ENCODE results near the gene GRPEL2.

Gene GRPEL2

DNA sequence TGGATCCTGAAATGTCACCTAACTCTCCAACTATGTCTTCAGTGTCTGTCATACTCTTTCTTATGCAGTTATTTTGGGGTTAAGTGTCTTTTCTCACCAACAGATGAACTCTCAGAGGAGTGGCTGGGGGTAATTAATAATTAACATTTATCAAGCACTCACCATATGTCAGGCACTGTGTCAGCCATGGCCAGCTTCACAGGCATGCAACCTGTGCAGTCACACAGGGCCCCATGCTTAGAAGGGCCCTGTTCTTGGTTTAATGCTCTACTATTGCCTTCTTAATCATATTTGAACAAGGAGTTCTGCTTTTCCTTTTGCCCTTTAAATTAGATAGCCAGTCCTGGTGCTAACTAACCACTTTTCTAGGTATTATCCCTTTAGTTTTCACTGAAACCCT is 3.4 kb upstream of the GRPEL2 start:
- TF ChIP-seq TAF1 (IDR thresholded peaks at IDR 0.05; ENCODE audit: borderline replicate concordance, low read depth, low read length) (no peak), POLR2A (IDR thresholded peaks at IDR 0.05; ENCODE audit: low read depth, low read length) (no peak), POLR2AphosphoS5 (IDR thresholded peaks at IDR 0.05; ENCODE audit: low read depth, low read length) (no peak)
- FAIRE-seq (no peak), DNase-seq (ENCODE audit: insufficient read length) (no peak)

DNA sequence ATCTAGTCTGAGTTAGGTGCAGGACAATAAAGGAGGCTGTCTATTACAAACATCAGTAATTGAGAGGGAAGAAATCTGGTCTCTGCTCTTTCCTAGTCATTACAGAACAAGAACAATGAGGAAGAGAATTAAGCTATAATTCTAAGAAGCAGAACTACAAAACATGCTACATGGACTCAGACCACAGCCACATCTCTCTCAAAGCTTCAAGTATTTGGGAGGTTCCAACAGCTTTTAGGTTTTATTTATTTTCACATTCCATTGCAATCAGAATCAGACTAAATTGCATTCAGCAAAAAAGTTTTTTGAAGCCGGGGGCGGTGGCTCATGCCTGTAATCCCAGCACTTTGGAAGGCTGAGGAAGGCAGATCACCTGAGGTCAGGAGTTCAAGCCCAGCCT is 1.1 kb upstream of the GRPEL2 start:
- FAIRE-seq (no peak), DNase-seq (ENCODE audit: insufficient read length) (no peak)
- TF ChIP-seq TAF1 (IDR thresholded peaks at IDR 0.05; ENCODE audit: borderline replicate concordance, low read depth, low read length): no peak
- no peak for TF ChIP-seq POLR2A (IDR thresholded peaks at IDR 0.05; ENCODE audit: low read depth, low read length)
- TF ChIP-seq POLR2AphosphoS5 (IDR thresholded peaks at IDR 0.05; ENCODE audit: low read depth, low read length): no peak

DNA sequence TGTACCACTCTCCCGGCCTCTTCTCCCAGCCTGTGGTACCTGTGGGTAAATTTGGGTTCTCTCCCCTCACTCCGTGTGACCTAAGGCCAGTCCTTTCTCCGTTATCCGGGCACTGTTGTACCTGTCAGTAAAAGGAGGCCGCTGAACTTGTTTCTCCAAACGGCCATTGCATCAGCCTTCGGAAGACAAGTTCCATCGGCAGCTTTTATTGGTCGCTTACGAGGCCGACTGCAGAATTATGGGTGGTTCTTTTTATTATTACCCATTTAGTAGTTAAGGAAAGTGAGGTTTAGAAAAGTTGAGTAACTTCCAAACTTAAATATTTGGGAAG is 558 bp downstream of the GRPEL2 start:
- DNase-seq (ENCODE audit: insufficient read length) (no peak), FAIRE-seq (no peak)
- no peak for TF ChIP-seq POLR2A (IDR thresholded peaks at IDR 0.05; ENCODE audit: low read depth, low read length)
- no peak for TF ChIP-seq TAF1 (IDR thresholded peaks at IDR 0.05; ENCODE audit: borderline replicate concordance, low read depth, low read length)
- TF ChIP-seq POLR2AphosphoS5 (IDR thresholded peaks at IDR 0.05; ENCODE audit: low read depth, low read length): no peak

DNA sequence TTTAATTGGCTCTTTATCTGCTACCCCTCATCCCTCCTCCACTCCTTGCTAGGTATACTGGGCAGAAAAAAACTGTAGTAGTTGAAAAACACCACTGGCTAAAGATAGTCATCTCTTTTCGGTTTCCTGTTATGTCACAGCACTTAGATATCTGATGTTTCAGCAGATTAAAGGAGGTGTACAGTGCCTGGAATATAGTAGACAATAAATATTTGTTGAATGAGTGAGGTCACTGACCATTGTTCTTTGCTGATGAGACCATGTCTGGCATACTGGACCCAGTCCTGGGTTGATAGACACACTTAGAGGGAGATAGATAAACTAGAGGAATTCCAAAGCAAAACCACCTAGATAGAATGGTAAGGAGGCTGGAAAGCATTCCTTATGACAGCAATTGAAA is 3.2 kb downstream of the GRPEL2 start:
- no peak for FAIRE-seq
- TF ChIP-seq POLR2A (IDR thresholded peaks at IDR 0.05; ENCODE audit: low read depth, low read length) (no peak), TAF1 (IDR thresholded peaks at IDR 0.05; ENCODE audit: borderline replicate concordance, low read depth, low read length) (no peak), POLR2AphosphoS5 (IDR thresholded peaks at IDR 0.05; ENCODE audit: low read depth, low read length) (no peak)
- DNase-seq (ENCODE audit: insufficient read length): no peak

DNA sequence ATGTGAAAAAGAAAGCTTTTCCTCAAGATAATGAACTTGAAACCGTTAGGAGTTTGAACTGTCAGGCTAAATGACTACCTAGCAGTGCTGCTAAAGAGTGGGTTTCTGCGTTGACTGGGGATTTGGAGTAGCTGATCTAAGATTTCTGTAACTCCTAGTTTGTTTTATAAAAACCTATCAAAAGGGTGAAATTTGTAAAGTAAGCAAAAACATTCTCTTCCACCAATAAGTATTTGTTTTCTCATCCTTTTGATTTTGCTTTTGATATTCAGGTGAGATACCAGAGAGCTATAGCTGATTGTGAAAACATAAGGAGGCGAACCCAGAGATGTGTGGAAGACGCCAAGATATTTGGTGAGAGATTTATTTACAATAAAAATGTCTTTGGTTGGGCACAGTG is 4.1 kb downstream of the GRPEL2 start:
- TF ChIP-seq POLR2AphosphoS5 (IDR thresholded peaks at IDR 0.05; ENCODE audit: low read depth, low read length): no peak
- TF ChIP-seq TAF1 (IDR thresholded peaks at IDR 0.05; ENCODE audit: borderline replicate concordance, low read depth, low read length): no peak
- no peak for TF ChIP-seq POLR2A (IDR thresholded peaks at IDR 0.05; ENCODE audit: low read depth, low read length)
- DNase-seq (ENCODE audit: insufficient read length) (no peak), FAIRE-seq (no peak)

DNA sequence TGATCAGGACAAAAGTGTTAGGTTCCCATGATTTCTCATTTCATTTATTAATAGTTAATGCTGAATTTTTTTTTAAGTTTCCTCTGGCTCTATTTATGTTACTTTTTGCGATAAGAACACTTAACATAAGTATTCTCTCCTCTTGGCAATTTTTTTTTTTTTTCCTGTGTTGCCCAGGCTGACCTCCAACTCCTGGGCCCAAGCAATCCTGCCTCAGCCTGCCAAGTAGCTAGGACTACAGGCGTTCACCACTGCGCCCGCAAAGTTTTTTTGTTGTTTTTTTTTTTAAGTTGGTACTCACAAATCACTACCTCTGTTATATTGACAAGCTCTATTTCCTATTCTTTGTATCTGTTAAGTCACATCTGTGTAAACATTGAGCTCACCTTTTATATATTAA is 6.9 kb downstream of the GRPEL2 start:
- FAIRE-seq (no peak), DNase-seq (ENCODE audit: insufficient read length) (no peak)
- no peak for TF ChIP-seq POLR2AphosphoS5 (IDR thresholded peaks at IDR 0.05; ENCODE audit: low read depth, low read length)
- no peak for TF ChIP-seq POLR2A (IDR thresholded peaks at IDR 0.05; ENCODE audit: low read depth, low read length)
- no peak for TF ChIP-seq TAF1 (IDR thresholded peaks at IDR 0.05; ENCODE audit: borderline replicate concordance, low read depth, low read length)

DNA sequence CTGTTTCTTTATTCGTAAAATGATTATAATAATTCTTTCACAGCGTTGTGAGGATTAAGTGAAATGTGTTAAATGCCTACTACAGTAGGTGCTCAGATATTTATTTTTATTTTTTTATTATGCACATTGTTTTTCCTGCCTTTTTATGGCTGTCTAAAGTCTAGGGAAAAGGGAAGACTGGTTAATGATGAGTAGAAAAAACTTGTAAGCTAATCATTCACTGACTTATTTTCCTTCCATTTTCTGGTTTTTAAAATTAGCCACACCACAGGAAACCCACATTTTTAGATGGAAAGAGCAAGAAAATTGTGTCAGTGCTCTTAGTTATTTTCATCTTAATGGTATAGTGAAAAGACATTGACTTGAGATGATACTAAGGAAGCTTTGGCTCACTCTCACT is 8.6 kb downstream of the GRPEL2 start:
- DNase-seq (ENCODE audit: insufficient read length): no peak
- FAIRE-seq: no peak
- TF ChIP-seq TAF1 (IDR thresholded peaks at IDR 0.05; ENCODE audit: borderline replicate concordance, low read depth, low read length) (no peak), POLR2A (IDR thresholded peaks at IDR 0.05; ENCODE audit: low read depth, low read length) (no peak), POLR2AphosphoS5 (IDR thresholded peaks at IDR 0.05; ENCODE audit: low read depth, low read length) (no peak)

DNA sequence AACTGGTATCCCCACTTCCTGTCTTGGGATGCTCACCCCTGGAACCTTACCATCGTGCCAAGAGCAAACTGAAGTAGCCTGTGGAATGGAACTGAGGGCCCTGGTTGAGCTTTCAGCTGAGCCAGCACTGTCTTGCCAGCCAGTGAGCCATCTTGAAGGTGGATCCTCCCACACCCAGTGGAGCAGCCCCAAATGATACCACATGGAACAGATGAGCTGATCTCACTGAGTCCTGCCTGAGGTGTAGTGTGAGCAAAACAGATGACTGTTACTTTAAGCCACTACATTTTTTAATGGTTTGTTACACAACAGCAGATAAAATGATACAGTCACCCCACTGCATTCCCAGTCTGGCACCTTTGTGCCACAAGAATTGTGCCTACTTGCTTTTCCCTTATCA is 10.4 kb downstream of the GRPEL2 start:
- DNase-seq (ENCODE audit: insufficient read length) (no peak), FAIRE-seq (no peak)
- TF ChIP-seq POLR2A (IDR thresholded peaks at IDR 0.05; ENCODE audit: low read depth, low read length) (no peak), TAF1 (IDR thresholded peaks at IDR 0.05; ENCODE audit: borderline replicate concordance, low read depth, low read length) (no peak)

DNA sequence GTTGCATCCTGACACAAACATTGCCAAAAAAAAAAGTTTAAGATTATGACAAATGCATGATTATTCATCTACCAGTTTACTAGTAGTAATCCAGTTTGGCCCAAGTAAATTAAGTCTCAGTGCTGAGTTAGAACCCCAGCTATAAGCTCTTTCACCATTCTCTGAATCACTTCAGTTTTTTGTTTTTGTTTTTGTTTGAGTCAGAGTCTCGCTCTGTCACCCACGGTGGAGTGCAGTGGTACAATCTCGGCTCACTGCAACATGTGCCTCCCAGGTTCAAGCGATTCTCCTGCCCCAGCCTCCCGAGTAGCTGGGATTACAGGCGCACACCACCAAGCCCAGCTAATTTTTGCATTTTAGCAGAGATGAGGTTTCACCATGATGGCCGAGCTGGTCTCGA is 11.1 kb downstream of the GRPEL2 start:
- TF ChIP-seq POLR2A (IDR thresholded peaks at IDR 0.05; ENCODE audit: low read depth, low read length): no peak
- TF ChIP-seq TAF1 (IDR thresholded peaks at IDR 0.05; ENCODE audit: borderline replicate concordance, low read depth, low read length): no peak
- TF ChIP-seq POLR2AphosphoS5 (IDR thresholded peaks at IDR 0.05; ENCODE audit: low read depth, low read length): no peak
- FAIRE-seq (no peak), DNase-seq (ENCODE audit: insufficient read length) (no peak)

DNA sequence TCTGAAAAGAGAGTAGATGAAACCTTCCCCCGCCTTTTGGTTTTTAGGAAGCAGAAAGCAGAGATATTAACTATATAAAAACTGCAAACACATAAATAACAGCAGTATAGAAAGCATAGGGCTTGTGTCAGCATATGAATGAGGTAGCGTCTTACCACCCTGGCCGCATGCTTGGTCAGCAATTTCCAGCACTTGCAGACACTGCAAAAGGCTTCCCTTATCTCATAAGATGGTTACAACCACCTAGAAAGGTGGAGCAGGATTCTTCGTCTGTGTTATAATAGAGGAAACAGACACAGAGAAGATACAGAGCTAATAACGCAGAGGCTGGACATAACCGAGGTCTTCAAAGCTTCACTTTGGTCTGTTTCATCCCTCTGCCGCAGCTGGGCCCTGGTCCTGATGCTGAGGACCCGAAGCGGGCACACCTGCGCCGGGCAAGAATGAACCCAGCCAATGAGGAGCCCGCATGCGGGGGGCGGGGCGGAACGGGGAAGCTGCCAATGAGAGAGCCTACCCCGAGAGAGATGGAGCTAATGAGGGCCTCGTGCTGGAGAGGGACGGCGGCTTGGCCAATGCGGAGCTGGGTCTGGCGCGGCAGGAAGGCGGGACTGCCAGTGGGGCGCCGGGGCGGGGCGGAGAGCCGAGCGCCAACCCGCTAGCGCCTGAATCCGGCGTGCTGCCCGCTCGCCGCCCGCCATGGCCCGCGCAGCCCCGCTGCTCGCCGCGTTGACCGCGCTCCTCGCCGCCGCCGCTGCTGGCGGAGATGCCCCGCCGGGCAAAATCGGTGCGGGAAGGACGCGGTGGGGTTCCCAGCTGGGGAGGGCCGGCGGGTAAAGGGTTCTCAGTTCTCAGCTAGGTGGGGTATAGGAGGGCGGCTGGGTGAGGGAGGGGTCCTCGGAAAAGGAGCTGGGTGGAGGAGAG is 12.3 kb downstream of the GRPEL2 start, which contains the start of gene PCYOX1L:
TSS of gene PCYOX1L (plus strand) at position 677 of the 924 bp plus-strand sequence. CDS start at position 700, 23 bp downstream.
- DNase-seq (ENCODE audit: insufficient read length) (peak; percentile 97), FAIRE-seq (peak; percentile 92)
- TF ChIP-seq TAF1 (IDR thresholded peaks at IDR 0.05; ENCODE audit: borderline replicate concordance, low read depth, low read length) (no peak), POLR2A (IDR thresholded peaks at IDR 0.05; ENCODE audit: low read depth, low read length) (peak; percentile 70; the same call in 1 of the 2 replicates), POLR2AphosphoS5 (IDR thresholded peaks at IDR 0.05; ENCODE audit: low read depth, low read length) (peak; percentile 52; the same call in 1 of the 2 replicates)

DNA sequence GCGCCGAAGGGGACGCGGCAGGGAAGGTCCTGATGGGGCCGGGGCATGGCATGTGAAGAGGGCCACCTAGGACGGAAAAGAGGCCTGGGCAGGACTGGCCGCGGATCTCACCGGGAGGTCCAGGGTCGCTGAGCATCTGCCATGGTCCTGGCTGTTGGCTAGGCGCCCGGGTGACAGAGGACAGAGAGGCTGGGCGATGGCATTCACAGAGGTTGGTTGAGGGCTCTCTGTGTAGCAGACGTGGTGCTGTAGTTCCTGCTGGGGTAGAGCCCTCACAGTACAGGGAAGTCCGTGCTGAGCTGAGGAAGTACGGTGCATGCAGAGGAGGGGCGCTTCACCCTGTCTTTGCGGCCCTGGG is 13.0 kb downstream of the GRPEL2 start:
- TF ChIP-seq POLR2A (IDR thresholded peaks at IDR 0.05; ENCODE audit: low read depth, low read length) (no peak), TAF1 (IDR thresholded peaks at IDR 0.05; ENCODE audit: borderline replicate concordance, low read depth, low read length) (no peak), POLR2AphosphoS5 (IDR thresholded peaks at IDR 0.05; ENCODE audit: low read depth, low read length) (no peak)
- FAIRE-seq: no peak

DNA sequence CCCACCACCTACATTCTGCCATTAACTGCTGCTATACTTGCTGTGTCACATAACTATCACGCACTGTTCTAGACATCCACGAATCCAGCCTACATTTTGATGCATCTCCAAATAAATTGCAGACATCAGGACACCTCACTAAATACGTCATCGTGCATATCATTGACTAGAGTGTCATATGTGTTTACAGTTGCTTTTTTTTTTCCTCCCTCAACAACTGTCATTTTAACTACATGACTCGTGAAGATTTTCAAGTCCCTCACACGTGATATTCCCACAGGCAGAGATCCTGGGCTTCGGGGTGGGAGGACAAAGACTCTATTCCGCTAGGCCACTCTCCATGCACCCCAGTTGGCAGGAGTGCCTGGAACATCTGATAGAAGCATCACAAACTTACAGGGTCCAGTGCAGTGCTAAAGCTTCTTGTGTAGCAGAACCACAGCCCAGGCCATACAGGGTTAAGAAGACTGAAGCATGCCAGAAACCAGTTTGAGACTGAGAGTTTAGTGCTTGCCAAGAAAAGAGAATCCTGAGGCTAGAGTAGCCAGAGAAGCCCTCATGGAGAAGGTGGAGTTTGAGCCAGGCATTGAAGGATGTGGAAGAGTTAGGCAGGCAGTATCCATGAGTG is 13.7 kb downstream of the GRPEL2 start:
- TF ChIP-seq POLR2AphosphoS5 (IDR thresholded peaks at IDR 0.05; ENCODE audit: low read depth, low read length) (no peak), POLR2A (IDR thresholded peaks at IDR 0.05; ENCODE audit: low read depth, low read length) (no peak), TAF1 (IDR thresholded peaks at IDR 0.05; ENCODE audit: borderline replicate concordance, low read depth, low read length) (no peak)
- DNase-seq (ENCODE audit: insufficient read length): no peak
- FAIRE-seq: no peak

More for the DNA sequence above, 13.0 kb downstream of the GRPEL2 start:
- no peak for DNase-seq (ENCODE audit: insufficient read length)

All from GM12892 (cell line).